ENCODE measurements around the gene OBP2A.
"Not testable (repeated sequence)": the region's sequence is repeated elsewhere in the genome, so short reads cannot be mapped to it uniquely, and the experiment has no call there.

The OBP2A gene

DNA sequence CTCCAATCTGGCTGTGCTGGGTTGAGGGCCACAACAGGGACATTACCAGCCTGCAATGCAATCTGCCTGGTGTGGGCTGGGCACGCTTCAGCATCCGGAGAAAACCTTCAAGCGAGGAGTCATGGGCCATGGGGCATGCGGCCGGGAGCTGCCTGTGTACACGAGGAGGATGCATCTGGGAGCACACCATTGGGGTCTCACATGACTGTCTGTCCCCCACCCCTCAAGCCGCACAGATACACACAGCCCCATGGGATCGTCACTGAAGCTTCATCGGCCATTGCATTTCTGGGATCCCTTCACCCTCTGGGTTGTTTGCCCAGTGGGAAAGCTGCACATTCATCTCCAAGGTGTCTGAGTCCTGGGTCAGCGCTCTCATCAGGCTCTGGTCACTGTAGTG lies 14.8 kb upstream of the OBP2A start:
- no peak overlapping the region for H3K4me3 ChIP-seq (ENCODE audit: low read depth, low read length)
- TF ChIP-seq, protein P1, sequence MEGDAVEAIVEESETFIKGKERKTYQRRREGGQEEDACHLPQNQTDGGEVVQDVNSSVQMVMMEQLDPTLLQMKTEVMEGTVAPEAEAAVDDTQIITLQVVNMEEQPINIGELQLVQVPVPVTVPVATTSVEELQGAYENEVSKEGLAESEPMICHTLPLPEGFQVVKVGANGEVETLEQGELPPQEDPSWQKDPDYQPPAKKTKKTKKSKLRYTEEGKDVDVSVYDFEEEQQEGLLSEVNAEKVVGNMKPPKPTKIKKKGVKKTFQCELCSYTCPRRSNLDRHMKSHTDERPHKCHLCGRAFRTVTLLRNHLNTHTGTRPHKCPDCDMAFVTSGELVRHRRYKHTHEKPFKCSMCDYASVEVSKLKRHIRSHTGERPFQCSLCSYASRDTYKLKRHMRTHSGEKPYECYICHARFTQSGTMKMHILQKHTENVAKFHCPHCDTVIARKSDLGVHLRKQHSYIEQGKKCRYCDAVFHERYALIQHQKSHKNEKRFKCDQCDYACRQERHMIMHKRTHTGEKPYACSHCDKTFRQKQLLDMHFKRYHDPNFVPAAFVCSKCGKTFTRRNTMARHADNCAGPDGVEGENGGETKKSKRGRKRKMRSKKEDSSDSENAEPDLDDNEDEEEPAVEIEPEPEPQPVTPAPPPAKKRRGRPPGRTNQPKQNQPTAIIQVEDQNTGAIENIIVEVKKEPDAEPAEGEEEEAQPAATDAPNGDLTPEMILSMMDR (conservative IDR thresholded peaks at IDR 0.05; ENCODE audit: low read depth, low read length), result no peak
- DNase-seq (ENCODE audit: low read depth), result no peak

DNA sequence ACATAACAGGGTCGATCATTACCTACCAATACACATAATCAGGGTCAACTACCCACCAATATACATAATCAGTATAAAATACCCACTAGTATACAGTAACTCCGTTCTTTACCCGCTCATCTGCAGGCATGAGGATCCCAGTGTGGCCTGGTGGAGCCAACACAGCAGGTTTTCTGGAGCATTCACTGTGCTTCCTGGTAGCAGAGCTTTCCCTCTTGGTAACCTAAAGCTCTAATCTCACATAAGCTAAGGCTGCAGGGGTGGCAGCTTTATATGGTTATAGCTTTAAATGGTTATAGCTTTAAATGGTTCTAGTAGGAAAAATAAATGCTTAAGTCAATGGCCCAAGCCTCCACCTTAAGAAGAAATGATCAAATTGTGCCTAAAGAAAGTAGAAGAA lies 12.8 kb upstream of the OBP2A start:
- no peak overlapping the region for H3K4me3 ChIP-seq (ENCODE audit: low read depth, low read length)
- no peak for DNase-seq (ENCODE audit: low read depth)

DNA sequence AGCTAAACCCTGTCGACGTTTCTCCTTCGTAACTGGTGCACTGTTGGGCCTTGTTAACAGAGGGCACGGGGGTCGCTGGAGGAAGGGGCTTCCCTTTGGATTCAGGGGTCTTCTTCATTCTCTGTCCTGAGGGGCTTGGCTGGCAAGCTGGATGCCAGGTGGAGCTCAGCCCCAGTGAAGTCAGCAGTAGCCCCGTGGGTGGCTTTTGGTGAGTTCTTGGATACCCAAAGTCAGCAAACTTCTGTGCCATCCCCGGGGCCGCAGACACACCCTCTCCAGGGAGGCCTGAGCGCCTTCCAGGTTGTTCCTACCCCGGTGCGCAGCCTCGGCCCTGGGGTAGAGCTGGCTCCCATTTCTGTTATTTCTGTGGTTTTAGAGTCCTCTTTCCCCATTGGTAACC lies 12.3 kb upstream of the OBP2A start:
- no peak for DNase-seq (ENCODE audit: low read depth)
- TF ChIP-seq, protein P1 (conservative IDR thresholded peaks at IDR 0.05; ENCODE audit: low read depth, low read length), result no peak
- no peak overlapping the region for H3K4me3 ChIP-seq (ENCODE audit: low read depth, low read length)

More for the DNA sequence above, 12.8 kb upstream of the OBP2A start:
- TF ChIP-seq, protein P1 (conservative IDR thresholded peaks at IDR 0.05; ENCODE audit: low read depth, low read length), result no peak

DNA sequence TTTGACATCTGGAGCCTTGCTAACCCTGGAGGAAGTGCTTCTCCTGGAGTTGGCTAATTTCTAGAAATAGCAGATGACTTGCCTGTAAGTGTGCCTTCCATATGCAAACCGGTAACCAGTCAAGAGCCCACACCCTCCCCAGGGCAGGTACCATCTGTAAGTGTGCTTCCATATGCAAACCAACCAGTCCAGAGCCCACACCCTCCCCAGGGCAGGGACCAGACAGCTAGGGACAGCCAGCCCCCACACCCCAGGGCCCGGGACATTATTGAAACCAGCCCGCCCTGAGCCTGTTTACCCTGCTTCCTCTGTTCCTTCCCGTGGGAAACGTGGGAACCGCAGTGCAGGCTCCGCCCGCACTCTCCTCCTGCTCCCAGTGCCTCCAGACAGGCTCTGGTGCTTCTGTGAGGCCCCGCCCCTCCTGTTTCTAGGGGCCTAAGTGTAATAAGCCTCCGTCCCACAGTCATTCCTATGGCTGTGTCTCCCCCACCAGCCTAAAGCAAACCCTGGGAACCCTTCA lies 11.7 kb upstream of the OBP2A start:
- DNase-seq (ENCODE audit: low read depth); H3K4me3 ChIP-seq (ENCODE audit: low read depth, low read length): not testable (repeated sequence)

DNA sequence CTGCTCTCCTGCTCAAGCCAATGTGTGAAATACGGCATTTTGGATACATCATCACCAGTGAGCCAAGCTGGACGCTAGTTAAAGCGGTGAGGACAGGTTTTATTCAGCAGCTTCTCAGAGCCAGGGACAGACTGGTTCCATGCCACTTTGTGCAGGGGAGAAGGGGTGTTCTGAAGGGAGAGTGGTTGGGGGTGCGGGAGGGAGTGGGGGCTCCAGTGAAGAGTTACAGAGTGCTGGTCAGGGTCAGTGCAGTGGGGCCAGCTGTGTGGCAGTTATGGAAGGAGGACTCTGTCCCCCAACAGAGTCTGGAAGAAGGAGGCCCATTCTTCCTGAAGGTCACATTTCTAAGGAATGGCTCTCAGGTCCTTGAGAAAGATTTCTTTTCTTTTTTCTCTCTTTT lies 11.1 kb upstream of the OBP2A start:
- not testable (repeated sequence) for H3K4me3 ChIP-seq (ENCODE audit: low read depth, low read length); DNase-seq (ENCODE audit: low read depth)

DNA sequence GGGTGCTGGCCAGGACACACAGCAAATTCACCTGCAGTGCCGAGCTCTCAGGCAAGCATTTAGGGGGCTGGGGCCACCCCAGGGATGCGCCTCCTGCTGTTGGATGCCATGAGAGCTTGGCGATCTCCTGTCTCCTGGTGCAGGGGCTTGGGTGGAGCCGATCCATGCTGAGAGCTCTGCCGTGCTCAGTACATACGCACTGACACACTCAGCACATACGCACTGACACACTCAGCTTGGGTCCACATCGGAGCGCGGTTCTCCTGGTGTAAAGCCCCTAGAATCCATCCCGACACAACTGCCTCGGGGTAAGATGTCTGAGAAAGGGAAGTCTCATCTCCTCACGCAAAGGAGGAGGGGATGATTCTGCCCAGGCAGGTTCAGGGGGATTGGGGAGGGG lies 10.3 kb upstream of the OBP2A start:
- not testable (repeated sequence) for DNase-seq (ENCODE audit: low read depth); H3K4me3 ChIP-seq (ENCODE audit: low read depth, low read length)

DNA sequence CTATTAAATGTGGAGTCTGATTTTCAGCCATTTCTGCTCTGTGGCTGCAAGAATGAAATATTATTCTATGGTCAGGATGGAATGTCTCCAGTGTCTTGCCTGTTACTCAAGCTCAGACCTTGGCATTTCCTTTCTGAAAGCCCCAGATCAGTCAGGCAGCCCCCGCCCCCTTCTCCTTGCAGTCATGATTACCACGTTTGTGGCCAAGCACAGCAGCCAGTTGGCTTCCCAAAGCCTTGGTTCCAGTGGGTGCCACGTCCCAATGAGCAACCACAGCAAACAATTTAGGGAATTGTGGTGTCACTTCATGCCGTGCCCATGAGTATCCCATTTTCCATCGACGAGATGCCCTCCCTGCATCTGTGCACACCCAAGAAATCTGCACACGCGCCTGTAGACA lies 9.7 kb upstream of the OBP2A start:
- H3K4me3 ChIP-seq (ENCODE audit: low read depth, low read length), result no peak overlapping the region
- TF ChIP-seq, protein P1 (conservative IDR thresholded peaks at IDR 0.05; ENCODE audit: low read depth, low read length), result no peak
- peak; percentile 83 for DNase-seq (ENCODE audit: low read depth)

DNA sequence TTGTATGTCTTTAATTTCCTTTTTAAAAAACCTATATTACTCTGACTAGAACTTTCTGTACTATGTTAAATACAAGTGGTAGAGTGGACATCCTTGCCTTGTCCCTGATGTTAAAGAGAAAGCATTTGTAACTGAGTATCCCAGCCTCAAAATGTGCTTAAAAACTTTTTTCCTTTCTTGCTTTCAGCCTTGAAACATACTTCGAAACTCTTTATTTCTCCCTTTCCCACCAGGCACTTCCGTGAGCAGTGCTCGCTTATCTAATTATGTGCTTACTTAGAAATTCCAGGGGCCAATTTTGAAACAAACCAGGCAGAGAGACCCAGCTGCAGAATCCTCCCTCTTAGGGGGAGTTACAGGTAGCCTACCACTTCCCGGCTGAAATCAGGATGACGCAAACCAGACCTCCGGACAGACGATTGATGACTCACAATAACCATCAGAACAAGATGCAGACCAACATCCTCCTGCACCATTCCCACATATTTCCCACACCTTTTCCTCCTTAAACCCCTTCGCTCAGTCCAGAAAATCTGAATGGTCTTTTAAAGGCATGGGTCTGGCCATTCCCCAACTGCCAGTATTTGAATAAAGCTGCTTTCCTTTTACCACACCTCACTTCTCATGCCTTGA lies 2.5 kb upstream of the OBP2A start:
- peak; percentile 22 for DNase-seq (ENCODE audit: low read depth)
- not testable (repeated sequence) for H3K4me3 ChIP-seq (ENCODE audit: low read depth, low read length)

DNA sequence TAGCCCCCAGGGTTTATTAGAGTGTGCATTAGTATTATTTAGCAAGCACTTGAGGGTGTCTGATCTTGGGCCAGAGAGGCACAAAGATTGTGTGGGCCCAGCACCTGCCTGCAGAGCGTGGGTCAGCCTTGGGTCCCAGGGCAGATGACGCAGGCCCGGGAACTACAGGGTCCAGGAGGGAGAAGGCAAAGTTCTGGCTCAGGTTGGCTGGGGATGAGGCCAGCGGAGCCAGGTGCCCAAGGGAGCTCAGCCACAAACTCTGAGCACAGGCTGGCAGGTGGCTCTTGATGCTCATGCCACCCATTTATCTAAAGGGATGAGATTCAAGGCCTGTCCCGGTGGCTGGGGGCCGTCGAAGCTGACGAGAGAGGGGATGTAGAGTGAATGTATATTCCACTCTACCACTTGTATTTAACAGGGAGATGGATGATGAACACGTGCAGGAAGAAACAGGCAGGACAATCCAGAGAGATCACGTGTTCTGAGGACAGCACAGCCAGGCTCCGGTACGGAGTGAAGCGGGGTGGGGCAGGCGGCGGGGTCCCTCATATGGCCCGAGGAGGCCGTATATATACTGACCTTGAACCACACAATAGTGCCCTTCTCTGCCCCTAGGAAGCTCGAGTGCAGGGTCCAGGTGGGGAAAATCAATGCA lies 818 bp upstream of the OBP2A start:
- no peak for DNase-seq (ENCODE audit: low read depth)
- TF ChIP-seq, protein P1 (conservative IDR thresholded peaks at IDR 0.05; ENCODE audit: low read depth, low read length), result no peak
- H3K4me3 ChIP-seq (ENCODE audit: low read depth, low read length), result no peak overlapping the region

DNA sequence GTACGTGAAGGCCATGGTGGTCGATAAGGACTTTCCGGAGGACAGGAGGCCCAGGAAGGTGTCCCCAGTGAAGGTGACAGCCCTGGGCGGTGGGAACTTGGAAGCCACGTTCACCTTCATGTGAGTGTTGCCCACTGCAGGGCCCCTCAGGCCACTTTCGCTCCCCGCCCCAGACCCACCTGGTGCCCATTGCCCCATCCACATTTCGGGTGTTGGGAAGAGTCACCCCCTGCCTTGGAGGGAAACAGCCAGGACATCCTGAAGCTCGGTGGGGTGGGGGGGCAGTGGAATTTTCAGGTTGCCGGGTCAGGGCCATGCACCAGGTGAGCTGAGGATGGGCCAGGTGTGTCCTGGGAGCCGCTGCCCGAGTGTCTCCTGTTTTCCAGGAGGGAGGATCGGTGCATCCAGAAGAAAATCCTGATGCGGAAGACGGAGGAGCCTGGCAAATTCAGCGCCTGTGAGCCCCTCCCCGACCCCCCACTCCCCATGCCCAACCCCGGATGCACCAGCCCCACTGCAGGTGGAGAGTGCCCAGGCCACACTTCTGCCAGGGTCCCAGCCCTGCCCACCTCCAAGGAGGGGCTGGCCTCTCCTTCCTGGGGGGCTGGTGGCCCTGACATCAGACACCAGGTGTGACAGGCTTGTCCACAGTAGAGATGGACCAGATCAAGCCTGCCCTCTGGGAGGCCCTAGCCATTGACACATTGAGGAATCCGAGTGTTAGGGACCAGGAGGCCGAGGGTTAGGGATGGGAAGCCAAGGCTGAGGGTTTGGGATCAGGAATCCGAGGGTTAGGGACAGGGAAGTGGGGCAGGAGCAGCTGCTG lies 1.1 kb downstream of the OBP2A start:
- not testable (repeated sequence) for DNase-seq (ENCODE audit: low read depth); H3K4me3 ChIP-seq (ENCODE audit: low read depth, low read length)
